Measurements from ENCODE around the gene KSR2.

- no peak for TF ChIP-seq POLR2A (IDR thresholded peaks at IDR 0.05)
- TF ChIP-seq, protein P1, sequence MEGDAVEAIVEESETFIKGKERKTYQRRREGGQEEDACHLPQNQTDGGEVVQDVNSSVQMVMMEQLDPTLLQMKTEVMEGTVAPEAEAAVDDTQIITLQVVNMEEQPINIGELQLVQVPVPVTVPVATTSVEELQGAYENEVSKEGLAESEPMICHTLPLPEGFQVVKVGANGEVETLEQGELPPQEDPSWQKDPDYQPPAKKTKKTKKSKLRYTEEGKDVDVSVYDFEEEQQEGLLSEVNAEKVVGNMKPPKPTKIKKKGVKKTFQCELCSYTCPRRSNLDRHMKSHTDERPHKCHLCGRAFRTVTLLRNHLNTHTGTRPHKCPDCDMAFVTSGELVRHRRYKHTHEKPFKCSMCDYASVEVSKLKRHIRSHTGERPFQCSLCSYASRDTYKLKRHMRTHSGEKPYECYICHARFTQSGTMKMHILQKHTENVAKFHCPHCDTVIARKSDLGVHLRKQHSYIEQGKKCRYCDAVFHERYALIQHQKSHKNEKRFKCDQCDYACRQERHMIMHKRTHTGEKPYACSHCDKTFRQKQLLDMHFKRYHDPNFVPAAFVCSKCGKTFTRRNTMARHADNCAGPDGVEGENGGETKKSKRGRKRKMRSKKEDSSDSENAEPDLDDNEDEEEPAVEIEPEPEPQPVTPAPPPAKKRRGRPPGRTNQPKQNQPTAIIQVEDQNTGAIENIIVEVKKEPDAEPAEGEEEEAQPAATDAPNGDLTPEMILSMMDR (IDR thresholded peaks at IDR 0.05) = no peak
Measured at GRCh38 chr12:117622087-117622486, 346.7 kb downstream of the KSR2 start.
